GM18519 (cell line): ENCODE measurements around the gene FN3K.

Experiments used
- ATAC-seq: cut with Tn5 transposase; IDR thresholded peaks from one replicate; pipeline ENCODE4 v1.9.1; 2021; ENCODE audit warnings: mild to moderate bottlenecking, moderate library complexity; ENCODE audit not compliant: unreplicated experiment, low FRiP score

The FN3K gene

GRCh38 chr17:82703036-82703745, 32.2 kb upstream of the FN3K start:
- ATAC-seq: no peak

DNA sequence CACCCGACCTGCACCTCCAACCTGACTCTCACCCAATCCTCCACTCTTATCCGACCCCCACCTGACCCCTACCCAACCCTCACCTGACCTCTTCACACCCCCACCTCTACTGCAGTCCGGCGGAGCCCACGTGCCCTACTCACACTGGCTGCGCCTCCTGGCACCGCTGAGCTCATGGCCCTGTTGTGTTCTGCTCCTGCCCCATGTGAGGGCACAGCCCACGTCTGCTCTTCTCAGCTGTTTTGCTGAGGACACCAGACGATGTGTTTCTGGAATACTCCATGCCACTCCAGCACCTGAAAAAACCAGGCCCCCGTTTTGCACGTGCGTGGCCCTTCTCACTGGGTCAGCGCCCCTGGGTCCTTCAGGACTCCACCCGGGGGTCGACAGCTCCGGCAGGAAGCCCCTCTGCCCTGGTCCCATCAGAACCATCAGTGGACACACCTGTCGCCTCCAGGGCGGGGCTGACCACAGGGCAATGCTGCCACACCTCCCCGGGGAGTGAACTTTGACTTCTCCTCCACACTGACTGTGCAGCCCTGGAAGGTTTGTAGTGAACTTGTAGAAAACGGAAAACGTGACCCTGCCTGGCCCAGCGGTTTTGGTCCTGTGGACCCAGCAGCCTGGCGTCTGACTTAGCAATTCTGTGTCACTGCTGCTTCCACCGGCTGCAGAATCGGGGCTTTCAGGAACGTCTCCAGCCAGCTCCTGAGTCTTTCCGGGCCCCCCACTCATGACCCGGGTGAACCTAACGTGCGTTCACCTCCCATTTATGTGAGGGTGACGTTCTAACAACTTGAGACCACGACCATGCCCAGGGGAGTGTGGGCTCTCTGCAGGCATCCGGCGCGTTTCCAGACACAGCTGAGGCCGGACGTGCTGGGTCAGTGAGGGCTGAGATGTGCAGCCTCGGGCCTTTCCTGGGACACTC, 31.2 kb upstream of the FN3K start:
- no peak for ATAC-seq

DNA sequence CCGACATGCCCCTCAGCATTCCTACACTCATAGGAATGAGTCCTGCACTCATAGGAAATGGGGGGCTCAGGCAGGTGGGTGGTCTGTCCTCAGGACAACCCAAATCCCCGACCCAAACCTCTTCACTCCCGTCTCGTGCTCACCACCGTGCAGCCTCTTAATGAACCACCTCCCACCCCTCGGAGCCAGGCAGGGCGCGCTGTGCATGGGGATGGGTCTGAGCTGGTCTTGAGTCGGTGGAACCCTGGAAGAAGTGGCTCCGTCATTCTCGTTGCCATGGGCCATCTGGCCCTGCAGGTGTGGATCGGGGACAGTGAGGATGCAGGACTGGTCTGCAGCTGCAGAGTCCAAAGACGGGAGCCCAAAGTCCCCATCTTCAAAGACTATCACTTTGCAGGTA, 30.5 kb upstream of the FN3K start:
- no peak for ATAC-seq

DNA sequence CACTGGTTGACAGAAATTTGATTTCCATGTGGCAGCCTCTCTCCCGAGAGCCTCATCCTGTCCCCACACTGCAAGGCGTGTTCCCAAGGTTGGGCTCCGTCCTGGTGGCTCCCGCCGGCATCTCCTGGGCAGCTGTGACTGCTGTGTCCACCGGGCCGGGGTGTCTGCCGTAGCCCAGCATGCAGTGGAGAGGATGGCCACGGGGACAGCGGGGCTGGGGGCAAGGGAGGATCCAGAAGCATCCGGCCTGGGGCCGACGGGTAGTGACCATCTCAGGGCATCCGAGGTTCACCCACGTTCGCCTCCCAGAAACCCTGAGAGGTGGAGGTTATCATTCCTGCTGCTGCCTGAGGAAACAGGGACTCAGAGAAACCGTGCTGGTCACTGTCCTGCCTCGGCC, 29.7 kb upstream of the FN3K start:
- no peak for ATAC-seq

- ATAC-seq: no peak
Measured at GRCh38 chr17:82709024-82709675, 26.3 kb upstream of the FN3K start.

DNA sequence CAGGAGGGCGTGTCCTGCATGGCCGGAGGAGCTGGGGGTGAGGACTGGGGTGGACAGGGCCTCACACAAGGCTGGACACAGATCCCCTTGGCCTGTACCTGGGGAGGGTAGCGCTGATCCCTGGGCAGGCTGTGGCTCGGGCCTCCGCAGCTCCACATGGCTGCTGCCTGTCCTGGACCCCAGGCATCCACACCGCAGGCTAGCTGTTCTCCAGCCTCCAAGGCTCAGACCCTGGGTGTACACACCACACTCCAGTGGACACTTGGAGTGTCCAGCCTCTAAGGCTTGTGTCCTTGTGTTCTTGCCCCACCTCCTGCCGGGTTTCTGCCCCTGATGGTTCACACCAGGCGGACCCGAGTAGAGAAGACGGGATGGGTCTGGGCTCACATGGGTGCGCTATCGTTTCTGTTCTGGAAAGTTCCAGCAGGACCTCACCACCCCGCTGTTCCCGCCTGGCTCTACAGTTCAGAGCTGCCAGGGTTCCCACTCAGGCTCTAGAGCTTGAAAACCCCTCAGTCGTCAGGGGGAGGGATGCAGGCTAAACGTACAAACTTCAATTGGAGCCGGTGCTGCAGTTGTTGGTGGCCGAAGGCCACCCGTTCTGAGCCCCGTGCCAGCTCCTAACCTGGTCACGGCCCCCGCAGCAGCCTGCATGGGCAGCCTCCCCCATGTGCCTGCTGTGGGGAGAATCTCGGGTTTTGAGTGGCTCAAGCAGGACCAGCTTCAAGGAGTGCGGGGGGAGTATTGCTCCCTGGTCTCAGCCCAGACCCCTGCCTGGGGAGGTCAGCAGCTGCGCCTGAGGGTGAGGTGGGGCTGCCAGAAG, 25.5 kb upstream of the FN3K start:
- ATAC-seq: no peak

DNA sequence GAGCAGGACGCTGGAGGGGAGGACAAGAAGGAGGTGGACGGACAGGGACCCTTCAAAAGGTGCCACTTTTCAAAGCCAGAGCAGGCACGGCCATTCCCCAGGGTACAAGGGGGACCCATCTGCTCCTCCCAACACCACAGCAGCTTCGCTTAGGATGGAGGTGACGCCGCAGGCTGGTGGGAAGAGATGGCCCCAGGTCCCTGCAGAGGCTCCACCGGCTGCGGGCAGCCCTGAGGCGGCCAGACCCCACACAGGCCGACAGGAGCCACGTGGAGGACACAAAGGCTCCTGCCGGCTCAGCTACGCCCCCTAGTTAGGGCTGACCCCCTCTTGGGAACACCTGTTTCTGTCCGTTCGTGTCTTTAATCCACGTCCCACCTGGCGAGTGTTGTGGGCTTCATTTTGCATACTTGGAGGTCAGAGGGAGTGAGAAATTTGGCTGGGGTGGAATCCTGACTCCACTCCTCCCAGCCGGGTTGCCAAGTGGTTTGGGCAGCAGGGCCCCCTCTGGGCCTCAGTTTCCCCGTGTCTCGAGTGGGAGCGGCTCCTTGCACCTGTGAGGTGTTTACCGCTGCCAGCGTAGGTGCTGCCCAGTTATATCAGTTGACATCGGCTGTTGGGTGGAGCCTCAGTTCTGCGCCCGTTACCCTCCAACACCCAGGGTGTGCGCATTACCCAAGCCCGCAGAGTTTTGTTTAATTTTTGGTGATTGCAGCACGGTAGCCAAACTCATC, 24.7 kb upstream of the FN3K start:
- ATAC-seq: no peak

GRCh38 chr17:82713071-82713723, 22.2 kb upstream of the FN3K start:
- ATAC-seq: no peak

GRCh38 chr17:82716203-82717010, 19.0 kb upstream of the FN3K start, which contains the start of gene FN3KRP:
Gene FN3KRP, plus strand, starts transcription at chr17:82716706. Its CDS starts 50 bp downstream, at chr17:82716756.
- ATAC-seq: peak; percentile 51

DNA sequence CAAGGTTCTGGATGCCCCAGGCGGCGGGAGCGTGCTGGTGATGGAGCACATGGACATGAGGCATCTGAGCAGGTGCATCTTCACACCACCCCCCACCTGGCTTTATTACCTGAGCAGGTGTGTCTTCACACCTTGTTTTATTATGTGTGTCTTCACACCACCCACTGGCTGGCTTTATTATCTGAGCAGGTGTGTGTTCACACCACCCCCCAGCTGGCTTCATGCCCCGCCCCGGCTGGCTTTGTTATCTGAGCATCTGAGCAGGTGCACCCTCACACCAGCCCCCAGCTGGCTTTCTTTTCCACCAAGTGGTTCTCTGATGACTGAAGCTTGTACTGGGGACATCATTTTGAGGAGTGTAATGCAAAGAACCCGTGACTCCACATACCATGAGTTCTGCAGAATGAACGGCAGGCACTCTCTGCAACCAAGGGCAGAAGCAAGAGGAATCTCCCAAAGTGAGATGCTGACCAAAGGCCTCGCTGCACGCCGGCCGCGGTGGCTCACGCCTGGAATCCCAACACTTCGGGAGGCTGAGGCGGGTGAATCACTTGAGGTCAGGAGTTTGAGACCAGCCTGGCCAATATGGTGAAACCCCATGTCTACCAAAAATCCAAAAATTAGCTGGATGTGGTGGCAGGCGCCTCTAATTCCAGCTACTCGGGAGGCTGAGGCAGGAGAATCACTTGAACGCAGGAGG, 16.3 kb upstream of the FN3K start:
- ATAC-seq: no peak

- no peak for ATAC-seq
Measured at GRCh38 chr17:82720204-82720603, 15.2 kb upstream of the FN3K start.

DNA sequence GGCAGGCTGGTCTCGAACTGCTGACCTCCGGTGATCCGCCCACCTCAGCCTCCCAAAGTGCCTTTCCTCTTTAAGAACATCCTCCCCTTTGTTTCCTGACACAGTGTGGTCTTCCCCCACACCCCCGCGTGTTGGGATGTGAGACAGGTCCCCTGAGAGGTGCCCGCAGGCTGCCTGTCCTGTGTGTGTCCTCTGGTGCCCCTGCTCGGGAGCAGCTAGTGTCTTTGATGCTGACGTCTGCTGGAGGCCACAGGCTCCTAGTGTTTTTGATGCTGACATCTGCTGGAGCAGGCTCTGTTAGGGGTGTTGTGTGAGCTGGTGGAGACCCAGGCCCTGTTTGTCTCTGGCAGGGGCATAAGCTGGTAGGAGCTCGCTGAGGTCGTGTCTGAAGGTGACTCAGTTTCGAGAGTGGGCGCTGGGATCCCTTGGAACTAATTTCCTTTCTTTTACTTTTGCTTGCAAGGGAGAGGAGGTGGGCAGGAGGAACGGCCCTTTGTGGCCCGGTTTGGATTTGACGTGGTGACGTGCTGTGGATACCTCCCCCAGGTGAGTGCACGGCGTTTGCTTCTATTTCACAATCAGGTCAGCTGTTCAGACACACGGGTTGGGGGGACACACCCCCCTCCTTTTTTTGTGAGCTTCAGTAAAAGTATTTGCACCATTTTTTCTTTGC, 12.9 kb upstream of the FN3K start:
- ATAC-seq: no peak

GRCh38 chr17:82723169-82723807, 12.1 kb upstream of the FN3K start:
- ATAC-seq: no peak

GRCh38 chr17:82726427-82726826, 9.0 kb upstream of the FN3K start:
- no peak for ATAC-seq

DNA sequence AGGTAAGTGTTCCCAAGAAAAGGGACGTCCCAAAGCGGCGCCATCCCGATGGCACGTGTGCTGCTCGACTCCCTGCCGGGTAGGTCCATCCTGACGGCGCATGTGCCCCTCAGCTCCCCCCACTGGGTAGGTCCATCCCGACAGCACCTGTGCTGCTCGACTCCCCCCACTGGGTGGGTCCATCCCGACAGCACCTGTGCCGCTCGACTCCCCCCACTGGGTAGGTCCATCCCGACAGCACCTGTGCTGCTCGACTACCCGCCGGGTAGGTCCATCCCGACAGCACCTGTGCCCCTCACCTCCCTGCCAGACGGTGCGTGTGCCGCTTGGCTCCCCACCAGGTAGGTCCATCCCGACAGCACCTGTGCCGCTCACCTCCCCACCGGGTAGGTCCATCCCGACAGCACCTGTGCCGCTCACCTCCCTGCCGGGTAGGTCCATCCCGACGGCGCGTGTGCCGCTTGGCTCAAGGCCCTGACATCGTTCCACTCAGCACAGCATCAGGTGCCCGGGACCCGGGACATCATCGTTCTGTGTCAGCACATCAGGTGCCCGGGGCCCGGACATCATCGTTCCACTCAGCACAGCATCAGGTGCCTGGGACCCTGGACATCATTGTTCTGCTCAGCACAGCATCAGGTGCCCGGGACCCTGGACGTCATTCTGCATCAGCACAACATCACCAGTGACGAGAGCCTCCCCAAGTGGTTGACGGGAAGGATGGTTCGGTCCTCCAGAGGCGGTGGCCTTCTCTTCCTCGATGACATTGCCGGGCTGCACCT, 5.7 kb upstream of the FN3K start:
- no peak for ATAC-seq
